CD14-positive monocyte (primary cell): Measurements from ENCODE around the gene ZNF385A. TPM values are rescaled to one million over a fixed set of nuclear protein-coding genes. Genes with fewer than 3 reads are reported as not detected.

Experiments used
- DNase-seq, 3 donors: peaks; one replicate each; pipeline ENCODE4 v3.0.0-alpha.2; 2011 to 2022
- H2AFZ ChIP-seq: 2 replicates; pipeline ENCODE4 v1.6.0; 2012; ENCODE audit warnings: mild to moderate bottlenecking, low read depth, low read length, inconsistent platforms; ENCODE audit not compliant: insufficient read depth, poor library complexity, severe bottlenecking
- H3K27ac ChIP-seq, 2 donors: 1 replicate in 1 of 2; 2 replicates in 1 of 2; pipeline ENCODE4 v1.5.1; 2012 to 2013; ENCODE audit warnings: low read length in 2 of 2, control low read depth in 1 of 2, inconsistent platforms in 1 of 2, low read depth in 1 of 2, mild to moderate bottlenecking in 1 of 2
- H3K27me3 ChIP-seq, 2 donors: one replicate each; pipeline versions ENCODE4 v1.6.0 to v1.6.1; 2011 to 2013; ENCODE audit warnings: low read length in 2 of 2; ENCODE audit not compliant: control insufficient read depth in 2 of 2, insufficient read depth in 2 of 2
- H3K36me3 ChIP-seq, 2 donors: replicated peaks in 1 of 2; 1 replicate in 1 of 2; 2 replicates in 1 of 2; pipeline versions ENCODE4 v1.5.1 to v1.6.1; 2012 to 2013; ENCODE audit warnings: low read length in 2 of 2, control low read depth in 1 of 2, inconsistent platforms in 1 of 2, mild to moderate bottlenecking in 1 of 2; ENCODE audit not compliant: insufficient read depth in 2 of 2, control insufficient read depth in 1 of 2
- H3K4me1 ChIP-seq, 2 donors: 1 replicate in 1 of 2; 2 replicates in 1 of 2; pipeline versions ENCODE4 v1.5.1 to v1.6.1; 2012 to 2013; ENCODE audit warnings: low read length in 2 of 2, control low read depth in 1 of 2, inconsistent platforms in 1 of 2, mild to moderate bottlenecking in 1 of 2, moderate library complexity in 1 of 2; ENCODE audit not compliant: insufficient read depth in 2 of 2, control insufficient read depth in 1 of 2
- H3K4me2 ChIP-seq: replicated peaks from 2 replicates; pipeline ENCODE3; 2012; ENCODE audit warnings: low read length, moderate library complexity, mild to moderate bottlenecking; ENCODE audit not compliant: poor library complexity, severe bottlenecking; ENCODE audit errors: extremely low read depth
- H3K4me3 ChIP-seq, 3 experiments: fragments of 200-600 bp in 1 of 3; sonication (generic) in 1 of 3; replicated peaks in 1 of 3; 1 replicate in 2 of 3; 2 replicates in 1 of 3; pipeline ENCODE4 v1.5.1; 2011 to 2013; ENCODE audit warnings: low read length in 3 of 3, mild to moderate bottlenecking in 3 of 3, control low read depth in 2 of 3, low read depth in 2 of 3, inconsistent platforms in 1 of 3, moderate library complexity in 1 of 3
- H3K79me2 ChIP-seq: 2 replicates; pipeline ENCODE4 v1.6.0; 2012; ENCODE audit warnings: mild to moderate bottlenecking, control low read depth, inconsistent platforms, low read length, moderate library complexity; ENCODE audit not compliant: insufficient read depth
- H3K9ac ChIP-seq: 2 replicates; pipeline ENCODE4 v1.6.0; 2017; ENCODE audit warnings: low read length, mild to moderate bottlenecking; ENCODE audit not compliant: insufficient read depth, poor library complexity, severe bottlenecking
- H3K9me3 ChIP-seq, 2 donors: replicated peaks in 1 of 2; 1 replicate in 1 of 2; 2 replicates in 1 of 2; pipeline versions ENCODE4 v1.5.1 to v1.6.1; 2012 to 2013; ENCODE audit warnings: low read length in 2 of 2, control low read depth in 1 of 2; ENCODE audit not compliant: control insufficient read depth in 1 of 2, insufficient read depth in 1 of 2
- H4K20me1 ChIP-seq: 2 replicates; pipeline ENCODE4 v1.6.0; 2012; ENCODE audit warnings: mild to moderate bottlenecking, low read length, control low read depth, moderate library complexity; ENCODE audit not compliant: insufficient read depth
- H3K27ac Mint-ChIP-seq, 7 donors: one replicate each; pipeline ENCODE4 v1.8.0; 2020; ENCODE audit warnings: mild to moderate bottlenecking in 7 of 7, mixed read lengths in 7 of 7, moderate library complexity in 6 of 7, inconsistent platforms in 2 of 7
- H3K27me3 Mint-ChIP-seq, 3 donors: one replicate each; pipeline ENCODE4 v1.8.0; 2021 to 2022; ENCODE audit warnings: low read depth in 3 of 3, mild to moderate bottlenecking in 3 of 3, mixed read lengths in 3 of 3, moderate library complexity in 3 of 3, inconsistent platforms in 1 of 3
- H3K36me3 Mint-ChIP-seq, 2 donors: one replicate each; pipeline ENCODE4 v1.8.0; 2020; ENCODE audit warnings: mixed read lengths in 2 of 2, inconsistent platforms in 1 of 2, mild to moderate bottlenecking in 1 of 2
- H3K4me1 Mint-ChIP-seq: one replicate; pipeline ENCODE4 v1.8.0; 2020; ENCODE audit warnings: mild to moderate bottlenecking, mixed read lengths
- H3K4me3 Mint-ChIP-seq, 2 donors: one replicate each; pipeline ENCODE4 v1.8.0; 2020; ENCODE audit warnings: mild to moderate bottlenecking in 2 of 2, mixed read lengths in 2 of 2, moderate library complexity in 1 of 2
- H3K9me3 Mint-ChIP-seq, 7 donors: one replicate each; pipeline ENCODE4 v1.8.0; 2020 to 2022; ENCODE audit warnings: mixed read lengths in 7 of 7, mild to moderate bottlenecking in 6 of 7, moderate library complexity in 6 of 7, inconsistent platforms in 2 of 7
- CTCF ChIP-seq: fragments of 200-600 bp; IDR thresholded peaks from one replicate; pipeline ENCODE4 v1.8.0; 2022; ENCODE audit warnings: antibody characterized with exemption, mild to moderate bottlenecking
- WGBS: methylation state at CpG from one replicate; pipeline ENCODE4 v1.1.5; 2013; ENCODE audit warnings: missing lambda C conversion rate; ENCODE audit not compliant: insufficient coverage; 5-methylcytosine and 5-hydroxymethylcytosine counted together
- intact Hi-C, 2 donors: fragments of 100-400 bp; cut with micrococcal nuclease; formaldehyde crosslinking; loops; one replicate each; pipeline versions ENCODE4 v1.15.0 to v1.15.1; 2023
- polyA plus RNA-seq, 3 donors: library from polyadenylated mRNA; depleted of rRNA in 1 of 3; unstranded in 2 of 3; stranded (reverse) in 1 of 3; fragments of 300-500 nt in 2 of 3; fragments of >200 nt in 1 of 3; fragmentation: Illumina TruSeq in 2 of 3; gene quantifications; 1 replicate in 2 of 3; 2 replicates in 1 of 3; pipeline ENCODE4 v1.2.3, GENCODE V29; 2012 to 2021

ZNF385A gene
- polyA plus RNA-seq, 3 donors: 53.9 to 97.6 (median 78.3) TPM

- Histone ChIP-seq H2AFZ (peak overlapping the region; percentile 77), H3K79me2 (peaks cover 18% of the 10 kb centered on the region), H3K4me1 (peaks cover 42 to 52% of the 10 kb centered on the region in 2 donors), H3K36me3 (peaks cover 0 to 6% of the 10 kb centered on the region in 2 donors), H3K27ac (peak overlapping the region; percentile 89 to 99), H3K9me3 (no peaks in the 10 kb centered on the region), H3K4me2 (peak overlapping the region; percentile 94), H3K27me3 (no peaks in the 10 kb centered on the region), H4K20me1 (no peaks in the 10 kb centered on the region), H3K9ac (peak overlapping the region; percentile 97), H3K4me3 (peak overlapping the region; percentile 70 to 90 (median 86))
- intact Hi-C loops: no loop called here
- TF ChIP-seq CTCF: no peak
- Mint-ChIP-seq H3K4me3 (no peak overlapping the region), H3K27me3 (peaks cover 0 to 1% (median under 1%) of the 10 kb centered on the region in 3 donors), H3K27ac (no peak overlapping the region), H3K4me1 (peaks cover 27% of the 10 kb centered on the region), H3K36me3 (peaks cover 15% of the 10 kb centered on the region in 2 donors), H3K9me3 (no peaks in the 10 kb centered on the region)
- WGBS: 0% methylated on average over 5 of the region's 15 CpGs
- peak in 1 of 3 donors; percentile 37 for DNase-seq
Measured at GRCh38 chr12:54358191-54358944, 26.2 kb downstream of the ZNF385A start.

- H3K79me2 ChIP-seq: peaks cover 11% of the 10 kb centered on the region
- H4K20me1 ChIP-seq: no peaks in the 10 kb centered on the region
- no peaks in the 10 kb centered on the region for H3K9me3 ChIP-seq
- H3K27me3 Mint-ChIP-seq: peaks cover 0 to 2% (median 1%) of the 10 kb centered on the region in 3 donors
- peaks cover 21% of the 10 kb centered on the region for H3K4me1 Mint-ChIP-seq
- intact Hi-C loops: no loop called here
- no peak overlapping the region for H3K9ac ChIP-seq
- H3K36me3 Mint-ChIP-seq: peaks cover 19% of the 10 kb centered on the region in 2 donors
- DNase-seq: no peak
- H3K9me3 Mint-ChIP-seq: no peaks in the 10 kb centered on the region
- 50% methylated on average over 1 of the region's 2 CpGs for WGBS
- peak overlapping the region in 1 of 3 experiments; percentile 86 for H3K4me3 ChIP-seq
- H2AFZ ChIP-seq: no peak overlapping the region
- H3K27ac ChIP-seq: peak overlapping the region in 1 of 2 donors; percentile 99
- TF ChIP-seq CTCF: no peak
- H3K27ac Mint-ChIP-seq: peak overlapping the region in 1 of 7 donors; percentile 2
- no peak overlapping the region for H3K4me2 ChIP-seq
- no peak overlapping the region for H3K4me3 Mint-ChIP-seq
- peaks cover 35 to 44% of the 10 kb centered on the region in 2 donors for H3K4me1 ChIP-seq
- no peaks in the 10 kb centered on the region for H3K27me3 ChIP-seq
- H3K36me3 ChIP-seq: peaks cover 0 to 13% of the 10 kb centered on the region in 2 donors
Measured at GRCh38 chr12:54357506-54358190, 26.9 kb downstream of the ZNF385A start.
